Erythroblast (primary cell): Measurements from ENCODE around the gene MVD.

Experiments
- GATA1 ChIP-seq: IDR thresholded peaks from 2 replicates; pipeline ENCODE4 v1.6.1; 2011; ENCODE audit warnings: low read depth, mild to moderate bottlenecking, control low read depth, low read length, moderate library complexity
- POLR2A ChIP-seq: IDR thresholded peaks from 2 replicates; pipeline ENCODE4 v1.6.1; 2011; ENCODE audit warnings: mild to moderate bottlenecking, low read length

DNA sequence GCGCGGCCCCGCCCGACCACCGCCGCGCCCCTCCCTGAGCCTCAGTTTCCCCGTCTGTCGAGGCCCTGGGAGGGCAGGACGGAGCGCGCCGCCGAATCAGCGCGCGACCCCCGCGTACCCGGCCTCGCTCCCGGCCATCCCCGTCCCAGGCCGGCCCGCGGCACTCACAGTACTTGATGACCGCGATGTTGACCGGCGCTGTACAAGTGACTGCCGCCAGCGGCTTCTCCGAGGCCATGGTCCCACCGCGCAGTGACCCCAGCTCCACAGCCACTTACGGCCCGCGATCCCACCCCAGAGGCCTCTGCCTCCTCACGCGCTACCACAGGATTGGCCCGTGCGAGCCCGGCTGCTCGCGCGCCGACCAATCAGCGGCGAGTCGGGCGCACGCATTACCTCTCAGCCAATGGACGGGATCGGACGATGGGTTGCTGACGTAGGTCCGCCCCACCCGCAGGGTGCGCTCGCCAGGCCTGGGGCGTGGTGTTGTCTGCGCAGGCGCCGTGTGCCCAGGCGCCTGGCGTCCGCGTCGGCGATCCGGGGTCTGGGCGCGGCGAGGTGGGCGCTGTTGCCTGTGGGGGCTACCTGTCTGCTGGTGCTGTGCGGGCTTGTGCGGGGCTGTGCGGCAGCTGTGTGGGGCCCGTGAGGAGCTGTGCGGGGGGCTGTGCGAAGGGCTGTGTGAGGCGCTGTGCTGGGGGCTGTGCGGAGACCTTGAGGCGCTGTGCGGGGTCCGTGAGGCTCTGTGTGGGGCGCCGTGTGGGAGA lies at the start of gene MVD:
- TF ChIP-seq POLR2A (peak; percentile 94), GATA1 (no peak)
